Astrocyte of the cerebellum (primary cell): ENCODE data around the gene FOXN3.

Source experiments
- DNase-seq: peaks from one replicate; pipeline ENCODE4 v3.0.0-alpha.2; 2011; ENCODE audit warnings: low read depth
- H3K4me3 ChIP-seq: 2 replicates; pipeline ENCODE4 v1.5.1; 2011; ENCODE audit warnings: mild to moderate bottlenecking, low read depth, low read length, moderate library complexity
- CTCF ChIP-seq: IDR thresholded peaks from 2 replicates; pipeline ENCODE4 v1.5.1; 2012; ENCODE audit warnings: low read length, low read depth, moderate library complexity, mild to moderate bottlenecking; ENCODE audit errors: missing control alignments
- in situ Hi-C: cut with HindIII; loops from 2 replicates; pipeline ENCODE4 v1.10.0; 2017; ENCODE audit warnings: low sequenced_read_pairs

The FOXN3 gene

GRCh38 chr14:89188492-89188891 lies 228.5 kb downstream of the FOXN3 start:
- H3K4me3 ChIP-seq = no peak overlapping the region
- DNase-seq = no peak
- in situ Hi-C loops = no loop called here
- TF ChIP-seq CTCF = no peak

GRCh38 chr14:89187501-89187900 lies 229.5 kb downstream of the FOXN3 start:
- TF ChIP-seq CTCF = no peak
- no peak for DNase-seq
- in situ Hi-C loops = no loop called here
- no peak overlapping the region for H3K4me3 ChIP-seq

- no peak for TF ChIP-seq CTCF
- DNase-seq = no peak
- in situ Hi-C loops = no loop called here
- no peak overlapping the region for H3K4me3 ChIP-seq
Measured at GRCh38 chr14:89186856-89187376, 230.1 kb downstream of the FOXN3 start.

GRCh38 chr14:89185919-89186855 lies 230.8 kb downstream of the FOXN3 start:
- H3K4me3 ChIP-seq = no peak overlapping the region
- DNase-seq = no peak
- TF ChIP-seq CTCF = no peak
- in situ Hi-C loops = no loop called here

- H3K4me3 ChIP-seq = no peak overlapping the region
- DNase-seq = no peak
- TF ChIP-seq CTCF = no peak
- in situ Hi-C loops = no loop called here
Measured at GRCh38 chr14:89184952-89185351, 232.1 kb downstream of the FOXN3 start.

GRCh38 chr14:89182326-89182725 lies 234.7 kb downstream of the FOXN3 start:
- in situ Hi-C loops = no loop called here
- no peak for DNase-seq
- H3K4me3 ChIP-seq = no peak overlapping the region
- no peak for TF ChIP-seq CTCF
